MCF 10A (cell line): ENCODE data around the gene CTU2. TPM values are rescaled to one million over a fixed set of nuclear protein-coding genes. Genes with fewer than 3 reads are reported as not detected.

Experiments used
- BruUV-seq: library from RNA; stranded (reverse); fragments of 400-500 nt; replicated peaks from 2 replicates; lab custom pipeline; 2021; lab: Mats Ljungman, UMichigan
- CTCF ChIA-PET: fragments of 300-600 bp; sonication (Branson Sonifier 250); formaldehyde crosslinking; extraction: SDS; loops from one replicate; lab custom pipeline; 2021; ENCODE audit warnings: antibody characterized with exemption, inconsistent platforms; lab: Yijun Ruan, JAX
- POLR2A ChIA-PET: fragments of 300-600, 350-650 bp; sonication (Branson Sonifier 250); formaldehyde crosslinking; extraction: SDS; loops from one replicate; lab custom pipeline; 2020; ENCODE audit warnings: antibody characterized with exemption, inconsistent platforms; lab: Yijun Ruan, JAX
- DNase-seq: peaks from one replicate; pipeline ENCODE4 v3.0.0-alpha.2; 2018; ENCODE audit not compliant: unreplicated experiment
- H3K27ac Mint-ChIP-seq: one replicate; pipeline ENCODE4 v1.8.0; 2022; ENCODE audit warnings: mild to moderate bottlenecking, low read depth, mixed read lengths; ENCODE audit not compliant: unreplicated experiment
- H3K27me3 Mint-ChIP-seq: one replicate; pipeline ENCODE4 v1.8.0; 2022; ENCODE audit warnings: mixed read lengths; ENCODE audit not compliant: insufficient read depth, unreplicated experiment
- H3K36me3 Mint-ChIP-seq: one replicate; pipeline ENCODE4 v1.8.0; 2022; ENCODE audit warnings: mild to moderate bottlenecking, moderate library complexity, mixed read lengths; ENCODE audit not compliant: insufficient read depth, unreplicated experiment
- H3K4me1 Mint-ChIP-seq: one replicate; pipeline ENCODE4 v1.8.0; 2022; ENCODE audit warnings: mixed read lengths; ENCODE audit not compliant: insufficient read depth, unreplicated experiment
- H3K4me3 Mint-ChIP-seq: one replicate; pipeline ENCODE4 v1.8.0; 2022; ENCODE audit warnings: mild to moderate bottlenecking, moderate library complexity, mixed read lengths; ENCODE audit not compliant: unreplicated experiment
- H3K9me3 Mint-ChIP-seq: one replicate; pipeline ENCODE4 v1.8.0; 2022; ENCODE audit warnings: mixed read lengths; ENCODE audit not compliant: unreplicated experiment
- CTCF ChIP-seq: fragments of 200-600 bp; IDR thresholded peaks from one replicate; pipeline ENCODE4 v1.8.0; 2022; ENCODE audit warnings: antibody characterized with exemption, mild to moderate bottlenecking; ENCODE audit not compliant: unreplicated experiment
- intact Hi-C: fragments of 100-400 bp; cut with micrococcal nuclease; formaldehyde crosslinking; loops from 2 replicates; pipeline ENCODE4 v1.14.1; 2022
- total RNA-seq: library from RNA; stranded (reverse); gene quantifications from 2 replicates; pipeline ENCODE4 v1.2.3, GENCODE V29; 2022

Gene CTU2
- total RNA-seq, 1 experiment from 2014 or later, result 40.8 TPM

GRCh38 chr16:88730632-88731607, 24.6 kb downstream of the CTU2 start:
- ChIA-PET CTCF (interaction anchor here (0.6 kb wide), 1 partner anchor 23 kb away, joined by 3 read pairs; no protein-coding TSS in a partner anchor), POLR2A (no interaction called here)
- Mint-ChIP-seq H3K9me3 (no peaks in the 10 kb centered on the region), H3K4me1 (no peaks in the 10 kb centered on the region), H3K27me3 (no peaks in the 10 kb centered on the region), H3K36me3 (peaks cover 27% of the 10 kb centered on the region), H3K27ac (no peak overlapping the region), H3K4me3 (no peak overlapping the region)
- TF ChIP-seq CTCF, result no peak
- no TSS peak for BruUV-seq
- intact Hi-C loops, result no loop called here
- no peak for DNase-seq

- ChIA-PET CTCF (no interaction called here), POLR2A (no interaction called here)
- no peak for DNase-seq
- H3K4me1 Mint-ChIP-seq, result no peaks in the 10 kb centered on the region
- intact Hi-C loops, result no loop called here
- no peaks in the 10 kb centered on the region for H3K27me3 Mint-ChIP-seq
- peaks cover 23% of the 10 kb centered on the region for H3K36me3 Mint-ChIP-seq
- no peak overlapping the region for H3K27ac Mint-ChIP-seq
- no peaks in the 10 kb centered on the region for H3K9me3 Mint-ChIP-seq
- no peak for TF ChIP-seq CTCF
- no TSS peak for BruUV-seq
- no peak overlapping the region for H3K4me3 Mint-ChIP-seq
These were observed 25.4 kb downstream of the CTU2 start for GRCh38 chr16:88731699-88732098.

GRCh38 chr16:88732172-88732960, 26.1 kb downstream of the CTU2 start:
- H3K4me1 Mint-ChIP-seq, result no peaks in the 10 kb centered on the region
- CTCF ChIA-PET, result interaction anchor here (5.7 kb wide), 1 partner anchor 49 kb away, joined by 61 read pairs; no protein-coding TSS in a partner anchor
- POLR2A ChIA-PET, result no interaction called here
- no peak for DNase-seq
- H3K27ac Mint-ChIP-seq, result no peak overlapping the region
- H3K36me3 Mint-ChIP-seq, result peaks cover 21% of the 10 kb centered on the region
- H3K4me3 Mint-ChIP-seq, result no peak overlapping the region
- no TSS peak for BruUV-seq
- no peaks in the 10 kb centered on the region for H3K9me3 Mint-ChIP-seq
- intact Hi-C loops, result no loop called here
- H3K27me3 Mint-ChIP-seq, result no peaks in the 10 kb centered on the region
- no peak for TF ChIP-seq CTCF

- no peak for TF ChIP-seq CTCF
- intact Hi-C loops, result no loop called here
- Mint-ChIP-seq H3K4me3 (no peak overlapping the region), H3K27me3 (no peaks in the 10 kb centered on the region), H3K4me1 (no peaks in the 10 kb centered on the region), H3K36me3 (peaks cover 25% of the 10 kb centered on the region), H3K27ac (no peak overlapping the region), H3K9me3 (no peaks in the 10 kb centered on the region)
- BruUV-seq, result no TSS peak
- DNase-seq, result no peak
- ChIA-PET POLR2A (no interaction called here), CTCF (interaction anchor here (5.7 kb wide), 1 partner anchor 49 kb away, joined by 61 read pairs; no protein-coding TSS in a partner anchor)
These were observed 26.6 kb downstream of the CTU2 start for GRCh38 chr16:88732961-88733294.
